Sigmoid colon (tissue), 4 donors: ENCODE results near the gene COL4A1.

Experiments
- EP300 ChIP-seq, 4 donors: sonication (generic); formaldehyde crosslinking; IDR thresholded peaks; one replicate each; pipeline ENCODE4 v1.6.1; 2017; ENCODE audit warnings: antibody characterized with exemption in 4 of 4
- POLR2A ChIP-seq, 2 donors: fragments of 450-650 bp; IDR thresholded peaks; one replicate each; pipeline ENCODE4 v1.6.1; 2016; ENCODE audit warnings: antibody characterized with exemption in 2 of 2, mild to moderate bottlenecking in 2 of 2, moderate library complexity in 2 of 2
- POLR2AphosphoS5 ChIP-seq, 4 donors: sonication (generic); formaldehyde crosslinking; IDR thresholded peaks; one replicate each; pipeline ENCODE4 v1.6.1; 2017; ENCODE audit warnings: antibody characterized with exemption in 4 of 4
- TF ChIP-seq, protein P1 (sequence below), 4 experiments: fragments of 450-650 bp in 3 of 4; fragments of 200-600 bp in 1 of 4; IDR thresholded peaks; one replicate each; pipeline ENCODE4 v1.5.1; 2016 to 2019; ENCODE audit warnings: antibody characterized with exemption in 4 of 4, mild to moderate bottlenecking in 3 of 4, moderate library complexity in 2 of 4

- TF ChIP-seq EP300 (IDR thresholded peaks at IDR 0.05) (peak in 1 of 4 donors; percentile 42), POLR2AphosphoS5 (IDR thresholded peaks at IDR 0.05) (peak; percentile 33 to 65 (median 49)), POLR2A (IDR thresholded peaks at IDR 0.05) (no peak)
- TF ChIP-seq, protein P1, sequence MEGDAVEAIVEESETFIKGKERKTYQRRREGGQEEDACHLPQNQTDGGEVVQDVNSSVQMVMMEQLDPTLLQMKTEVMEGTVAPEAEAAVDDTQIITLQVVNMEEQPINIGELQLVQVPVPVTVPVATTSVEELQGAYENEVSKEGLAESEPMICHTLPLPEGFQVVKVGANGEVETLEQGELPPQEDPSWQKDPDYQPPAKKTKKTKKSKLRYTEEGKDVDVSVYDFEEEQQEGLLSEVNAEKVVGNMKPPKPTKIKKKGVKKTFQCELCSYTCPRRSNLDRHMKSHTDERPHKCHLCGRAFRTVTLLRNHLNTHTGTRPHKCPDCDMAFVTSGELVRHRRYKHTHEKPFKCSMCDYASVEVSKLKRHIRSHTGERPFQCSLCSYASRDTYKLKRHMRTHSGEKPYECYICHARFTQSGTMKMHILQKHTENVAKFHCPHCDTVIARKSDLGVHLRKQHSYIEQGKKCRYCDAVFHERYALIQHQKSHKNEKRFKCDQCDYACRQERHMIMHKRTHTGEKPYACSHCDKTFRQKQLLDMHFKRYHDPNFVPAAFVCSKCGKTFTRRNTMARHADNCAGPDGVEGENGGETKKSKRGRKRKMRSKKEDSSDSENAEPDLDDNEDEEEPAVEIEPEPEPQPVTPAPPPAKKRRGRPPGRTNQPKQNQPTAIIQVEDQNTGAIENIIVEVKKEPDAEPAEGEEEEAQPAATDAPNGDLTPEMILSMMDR (IDR thresholded peaks at IDR 0.05), result no peak
Measured at GRCh38 chr13:110250258-110250891, 56.6 kb downstream of the COL4A1 start.
